GM21447 (cell line): ENCODE data around the gene UCKL1.
"Not testable (repeated sequence)": the region's sequence is repeated elsewhere in the genome, so short reads cannot be mapped to it uniquely, and the experiment has no call there.

Experiments used
- ATAC-seq: cut with Tn5 transposase; IDR thresholded peaks from one replicate; pipeline ENCODE4 v1.9.1; 2021; ENCODE audit not compliant: unreplicated experiment

UCKL1 gene

GRCh38 chr20:63944078-63944941 lies 11.9 kb downstream of the UCKL1 start:
- no peak for ATAC-seq

- ATAC-seq = no peak
These were observed 12.5 kb downstream of the UCKL1 start for GRCh38 chr20:63943808-63944077.

DNA sequence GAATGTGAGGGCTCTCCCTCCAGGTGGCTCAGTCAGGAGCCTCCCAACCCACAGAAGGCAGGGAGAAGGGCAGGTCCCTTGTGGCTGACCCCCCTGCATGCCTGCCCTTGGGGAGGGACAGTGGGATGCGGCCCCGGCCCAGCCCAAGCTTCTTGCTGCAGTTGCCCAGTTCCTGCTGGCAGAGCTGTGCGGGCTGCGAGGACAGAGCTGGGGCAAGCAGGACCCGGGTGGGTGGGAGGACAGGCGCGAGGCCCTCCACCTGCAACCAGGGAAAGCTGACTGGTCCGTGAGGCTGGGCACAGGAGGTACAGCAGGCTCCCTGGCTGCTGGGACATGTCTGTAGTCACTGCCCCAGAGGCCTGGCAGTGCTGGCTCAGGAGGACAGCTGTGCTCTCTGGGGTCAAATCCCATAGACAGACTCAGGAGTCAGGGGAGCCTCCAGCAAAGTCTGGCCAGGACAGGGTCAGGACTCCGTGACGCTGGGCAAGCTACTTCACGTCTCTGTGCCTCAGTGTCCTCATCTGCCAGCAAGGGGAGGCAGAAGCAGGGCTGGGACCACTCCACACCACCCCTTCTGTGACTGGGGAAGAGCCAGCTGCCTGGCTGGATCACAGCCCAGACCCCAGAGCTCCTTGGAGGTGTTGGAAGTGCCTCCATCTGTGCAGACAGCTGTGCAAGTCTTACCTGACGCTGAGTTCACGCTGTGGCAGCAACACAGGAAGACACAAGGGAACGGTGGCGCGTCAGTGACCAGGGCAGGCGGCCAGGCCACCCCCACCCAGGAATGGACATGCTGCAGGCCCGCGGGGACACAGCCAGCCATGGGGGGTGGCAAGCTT lies 13.0 kb downstream of the UCKL1 start:
- ATAC-seq = no peak

DNA sequence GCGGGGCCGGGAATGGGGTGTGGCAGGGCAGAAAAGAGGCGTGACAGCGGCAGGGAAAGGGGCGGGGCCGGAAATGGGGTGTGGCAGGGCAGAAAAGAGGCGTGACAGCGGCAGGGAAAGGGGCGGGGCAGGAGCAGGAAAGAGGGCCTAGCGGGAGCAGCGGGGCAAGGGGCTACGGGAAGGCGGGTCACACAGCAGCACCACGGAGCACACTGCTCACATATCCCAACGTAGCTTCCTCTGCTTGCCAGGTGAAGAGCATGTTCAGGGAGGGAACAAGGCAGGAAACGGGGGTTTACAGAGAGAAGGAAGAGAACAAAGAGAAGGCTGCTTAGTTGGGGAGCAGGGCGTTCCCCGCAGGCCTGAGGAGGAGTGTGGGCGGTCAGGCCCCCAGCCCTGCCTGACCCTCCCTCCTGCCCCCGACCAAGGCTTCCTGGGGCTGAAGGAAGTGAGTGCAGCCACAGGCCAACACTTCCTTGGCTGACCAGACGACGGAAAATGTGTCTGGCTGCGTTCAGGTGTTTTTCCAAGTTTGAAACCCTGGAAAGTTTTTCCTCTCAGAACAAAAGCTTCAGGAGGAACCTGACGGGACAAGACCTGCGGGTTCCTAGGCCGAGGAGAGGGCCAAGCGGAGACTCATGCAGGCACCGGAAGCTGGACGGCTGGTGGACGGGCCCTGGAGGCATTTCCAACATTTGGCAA lies 13.8 kb downstream of the UCKL1 start:
- no peak for ATAC-seq

DNA sequence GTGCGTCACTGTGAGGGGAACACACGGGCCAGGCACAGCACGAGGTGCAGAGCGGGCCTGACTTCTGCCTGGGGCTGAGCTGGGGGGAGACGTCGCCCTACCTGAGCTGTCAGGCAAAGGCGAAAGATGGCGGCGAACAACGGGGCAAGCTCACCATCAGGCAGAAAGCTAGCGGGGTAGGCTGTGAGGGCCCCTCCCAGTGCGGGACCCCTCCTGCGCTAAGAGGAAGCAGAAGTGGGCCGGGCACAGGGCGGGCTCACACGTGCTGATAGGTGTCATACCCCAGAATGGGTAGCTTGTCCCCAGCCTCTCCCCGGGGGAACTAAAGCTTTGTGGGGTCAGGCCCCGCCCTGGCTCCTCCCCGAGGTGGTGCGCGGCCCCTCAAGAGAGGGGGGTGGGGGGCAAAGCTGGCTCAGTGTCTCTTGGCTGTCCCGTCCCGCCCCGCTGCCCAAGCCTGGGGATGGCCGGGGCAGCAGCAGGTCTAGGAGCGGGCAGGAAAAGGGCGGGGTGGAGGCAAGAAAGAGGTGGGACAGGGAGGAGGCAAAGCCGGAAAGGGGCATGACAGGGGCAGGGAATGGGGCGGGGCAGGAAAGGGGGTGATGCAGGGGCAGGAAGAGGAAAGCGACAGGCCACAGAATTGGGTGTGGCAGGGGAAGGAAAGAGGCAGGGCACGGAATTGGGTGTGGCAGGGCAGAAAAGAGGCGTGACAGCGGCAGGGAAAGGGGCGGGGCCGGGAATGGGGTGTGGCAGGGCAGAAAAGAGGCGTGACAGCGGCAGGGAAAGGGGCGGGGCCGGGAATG lies 14.7 kb downstream of the UCKL1 start:
- no peak for ATAC-seq

DNA sequence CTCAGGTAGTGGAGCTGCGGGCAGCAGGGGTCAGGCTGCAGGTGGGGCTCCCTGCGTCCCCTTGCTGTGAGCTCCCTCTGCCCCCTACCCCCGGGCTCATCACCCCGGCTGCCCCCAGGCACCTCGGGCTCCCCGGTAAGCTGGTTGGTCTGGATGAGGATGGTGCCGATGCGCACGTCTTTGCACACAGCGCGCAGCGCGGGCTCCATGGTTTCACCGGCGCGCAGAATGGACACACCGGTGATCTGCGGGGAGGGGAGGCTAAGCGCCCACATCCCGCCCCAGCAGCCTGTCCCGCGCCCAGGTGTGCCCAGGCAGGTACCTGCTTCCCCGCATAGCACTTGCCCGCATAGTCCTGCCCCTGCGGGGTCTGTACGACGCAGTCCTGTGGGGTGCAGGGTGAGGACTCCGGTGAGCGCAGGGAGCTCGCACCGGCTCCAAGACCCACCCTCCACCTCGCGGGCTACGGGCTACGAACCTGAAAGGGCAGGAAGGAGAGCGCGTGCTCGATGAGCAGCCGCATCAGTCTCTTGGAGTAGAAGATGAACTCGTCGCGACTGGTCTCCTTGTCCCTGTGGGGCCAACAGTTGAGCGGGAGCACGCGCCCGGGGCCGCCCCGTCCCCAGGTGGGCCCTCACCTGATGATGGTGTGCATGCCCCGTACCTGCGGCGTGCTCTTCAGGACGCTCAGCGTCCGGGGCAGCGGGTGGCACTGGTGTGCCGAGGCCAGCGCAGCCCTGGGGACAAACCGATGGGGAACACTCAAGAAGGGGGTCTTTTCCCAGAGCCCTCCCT lies 15.5 kb downstream of the UCKL1 start:
- ATAC-seq = no peak

GRCh38 chr20:63940071-63940471 lies 16.1 kb downstream of the UCKL1 start:
- no peak for ATAC-seq

DNA sequence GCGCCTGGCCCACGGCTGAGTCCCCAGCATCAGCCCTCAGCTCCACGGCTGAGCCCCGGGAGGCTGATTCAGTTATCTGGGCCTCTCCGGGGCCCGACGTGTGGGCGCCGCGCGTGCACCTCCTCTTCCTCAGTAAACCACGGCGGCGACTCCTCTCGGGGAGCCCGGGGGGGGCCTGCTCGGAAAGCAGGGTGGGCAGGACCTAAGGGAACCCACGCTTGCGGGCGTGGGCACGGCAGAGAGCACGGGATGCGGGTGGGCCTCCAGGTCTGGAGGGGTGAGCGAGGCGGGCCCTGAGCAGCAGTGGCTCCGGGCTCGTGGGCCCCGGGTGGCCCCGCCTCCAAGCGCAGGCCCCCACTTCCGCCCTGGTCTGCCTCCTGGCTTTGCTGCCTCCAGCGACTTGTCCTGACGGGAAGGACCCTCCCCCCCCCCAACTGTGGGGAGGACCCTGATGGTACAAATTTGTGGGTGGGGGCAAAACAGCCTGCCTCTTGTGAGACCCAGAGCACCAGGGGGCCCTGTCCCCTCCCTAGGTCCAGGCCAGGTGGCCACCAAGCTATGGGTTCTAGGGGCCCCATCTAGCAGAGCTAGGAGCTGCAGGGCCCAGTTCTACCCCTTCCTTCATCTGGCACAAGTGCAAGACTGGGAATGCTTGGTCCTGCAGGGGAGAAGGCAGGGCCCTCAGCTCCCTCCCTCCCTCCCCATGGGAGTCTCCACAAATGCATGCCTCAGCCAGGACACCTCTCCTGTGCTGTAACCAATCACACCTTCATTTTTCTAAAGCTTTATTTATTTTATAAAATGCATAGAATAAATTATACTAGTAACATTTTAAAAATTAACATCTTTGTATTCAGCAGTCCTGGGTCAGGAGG lies 16.9 kb downstream of the UCKL1 start:
- ATAC-seq = no peak

DNA sequence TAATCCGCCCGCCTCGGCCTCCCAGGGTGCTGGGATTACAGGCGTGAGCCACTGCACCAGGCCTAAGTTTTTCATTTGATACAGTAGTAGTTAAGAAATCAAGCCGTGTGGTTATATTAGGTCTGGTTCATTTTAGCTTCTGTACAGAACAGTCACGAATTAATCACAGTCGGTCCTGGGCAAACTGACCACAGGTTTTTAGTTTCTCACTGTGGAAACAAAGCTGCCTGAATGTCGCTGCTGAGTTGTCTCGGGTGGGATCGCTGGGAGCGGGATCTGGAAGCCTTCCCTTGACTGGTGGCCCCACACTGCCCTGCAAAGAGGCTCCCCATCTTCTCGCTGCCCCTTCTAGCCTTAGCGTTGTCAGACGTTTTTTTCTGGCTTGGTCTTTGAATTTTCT lies 18.6 kb downstream of the UCKL1 start:
- no peak for ATAC-seq

DNA sequence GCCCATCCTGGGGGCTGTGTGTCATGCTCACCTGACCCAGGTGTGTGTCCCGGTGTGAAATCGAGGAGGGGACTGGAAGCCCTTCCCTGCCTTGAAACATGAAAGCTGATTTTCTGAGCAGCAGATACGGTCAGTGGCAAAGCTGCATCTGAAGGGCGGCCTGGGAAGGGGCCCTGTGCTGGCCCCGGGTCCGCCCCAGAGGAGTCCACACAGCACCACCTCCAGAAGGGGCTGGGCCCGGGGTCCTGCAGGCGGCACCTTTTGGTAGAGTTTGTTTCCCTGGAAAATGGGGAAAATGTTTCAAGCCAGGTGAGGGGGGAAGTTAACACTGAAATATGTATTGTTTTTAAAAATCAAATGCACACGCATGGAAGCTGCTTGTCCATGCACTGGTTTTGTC lies 20.8 kb downstream of the UCKL1 start:
- ATAC-seq = no peak

- no peak for ATAC-seq
These were observed 21.7 kb downstream of the UCKL1 start for GRCh38 chr20:63934271-63935068.

GRCh38 chr20:63933646-63934045 lies 22.6 kb downstream of the UCKL1 start:
- no peak for ATAC-seq

DNA sequence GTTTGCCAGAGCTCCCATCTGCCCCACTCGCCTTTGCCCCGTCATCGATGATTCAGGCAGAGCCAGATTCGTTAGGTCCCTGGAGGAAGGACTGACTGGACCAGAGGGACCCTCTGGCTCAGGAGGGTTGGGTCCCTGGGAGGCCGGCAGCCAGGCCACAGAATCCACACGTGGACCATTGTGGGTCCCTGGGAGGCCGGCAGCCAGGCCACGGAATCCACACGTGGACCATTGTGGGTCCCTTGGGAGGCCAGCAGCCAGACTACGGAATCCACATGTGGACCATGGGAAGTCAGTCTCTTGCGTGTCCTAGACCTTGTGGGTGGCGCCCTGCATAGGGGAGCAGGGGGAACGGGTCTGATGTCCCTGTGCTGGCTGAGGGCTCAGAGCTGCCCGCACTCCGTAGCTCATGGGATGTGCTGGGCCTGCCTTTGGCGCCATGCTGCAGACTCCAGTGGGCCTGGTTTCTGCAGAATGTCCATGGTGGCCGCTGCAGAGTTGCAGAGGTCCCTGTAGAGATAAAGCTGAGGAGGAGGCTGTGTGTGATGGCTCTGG lies 23.5 kb downstream of the UCKL1 start:
- ATAC-seq = no peak

- ATAC-seq = no peak
These were observed 24.5 kb downstream of the UCKL1 start for GRCh38 chr20:63931735-63932134.

DNA sequence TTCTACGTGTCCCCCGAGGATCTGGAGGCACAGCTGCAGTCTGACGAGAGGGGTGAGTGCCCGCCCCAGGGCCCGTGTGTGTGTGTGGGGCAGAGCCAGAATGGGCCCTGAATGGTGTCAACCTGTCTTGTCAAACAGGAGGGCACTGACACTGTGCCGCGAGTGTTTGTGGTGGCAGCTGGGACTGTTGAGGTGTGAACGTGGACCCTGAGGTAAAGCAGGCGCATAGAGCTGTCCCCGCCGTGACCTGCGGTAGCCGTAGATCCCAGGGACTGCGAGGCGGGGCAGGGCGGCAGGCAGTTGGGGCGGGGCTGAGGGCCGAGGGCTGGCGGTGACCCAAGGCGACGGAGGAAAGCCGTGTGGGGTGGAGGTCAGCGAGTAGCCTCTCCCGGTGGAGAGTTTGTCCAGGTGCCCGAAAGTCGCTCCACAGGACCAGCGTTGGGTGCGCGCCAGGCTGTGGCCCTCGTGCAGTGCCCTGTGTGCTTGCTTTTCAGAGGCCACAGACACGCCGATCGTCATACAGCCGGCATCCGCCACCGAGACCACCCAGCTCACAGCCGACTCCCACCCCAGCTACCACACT lies 25.2 kb downstream of the UCKL1 start:
- no peak for ATAC-seq

- ATAC-seq = not testable (repeated sequence)
These were observed 26.7 kb downstream of the UCKL1 start for GRCh38 chr20:63929473-63929883.

DNA sequence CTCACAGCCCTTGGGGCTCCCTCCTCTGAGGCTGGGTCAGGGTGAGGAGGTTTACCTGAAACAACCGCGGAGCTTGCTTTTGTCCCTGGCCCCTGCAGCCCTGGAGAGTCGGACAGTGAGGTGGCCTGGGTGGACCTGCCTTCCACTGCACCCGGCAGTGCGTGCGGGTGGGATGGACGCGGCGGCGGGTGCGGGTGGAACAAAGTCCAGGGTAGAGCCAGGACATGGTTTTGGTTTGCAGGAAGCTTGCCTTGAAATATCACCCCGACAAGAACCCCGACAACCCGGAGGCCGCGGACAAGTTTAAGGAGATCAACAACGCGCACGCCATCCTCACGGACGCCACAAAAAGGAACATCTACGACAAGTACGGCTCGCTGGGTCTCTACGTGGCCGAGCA lies 27.1 kb downstream of the UCKL1 start:
- no peak for ATAC-seq

DNA sequence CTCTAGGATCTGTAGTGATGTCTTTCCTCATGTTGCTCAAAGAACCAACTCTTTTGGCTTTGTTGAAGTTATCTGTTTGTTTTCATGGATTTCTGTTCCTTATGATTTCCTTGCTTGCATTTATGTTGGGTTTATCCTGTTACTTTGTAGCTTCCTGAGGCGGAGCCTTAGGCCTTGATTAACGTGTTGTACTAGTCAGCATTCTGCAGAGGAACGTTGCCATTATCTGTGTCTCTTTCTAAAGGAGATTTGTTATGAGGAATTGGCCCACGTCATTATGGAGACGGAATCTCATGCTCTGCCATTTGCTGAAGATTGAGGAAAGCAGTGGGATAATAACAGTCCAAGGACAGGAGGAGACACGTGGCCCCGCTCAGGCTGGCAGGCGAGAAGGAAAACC lies 29.9 kb downstream of the UCKL1 start:
- no peak for ATAC-seq
